Measurements from ENCODE around the gene SERPINA4. TPM values are rescaled to one million over a fixed set of nuclear protein-coding genes. Genes with fewer than 3 reads are reported as not detected.

Gene SERPINA4
- total and polyA plus RNA-seq, 2 donors (not counting 1 experiment from before 2014, with no cell fraction given): not detected

- no peak overlapping the region for H3K4me3 ChIP-seq (replicated peaks in 1 of 4; ENCODE audit: control extremely low read depth in 1 of 4, insufficient read depth in 1 of 4, low read depth in 3 of 4, low read length in 4 of 4)
- DNase-seq (ENCODE audit: low read depth in 2 of 2): no peak
- H2AFZ ChIP-seq (ENCODE audit: low read length): no peak overlapping the region
- no peak for TF ChIP-seq EZH2 (IDR thresholded peaks at IDR 0.05; ENCODE audit: low read length, missing control alignments)
- TF ChIP-seq, protein P1, sequence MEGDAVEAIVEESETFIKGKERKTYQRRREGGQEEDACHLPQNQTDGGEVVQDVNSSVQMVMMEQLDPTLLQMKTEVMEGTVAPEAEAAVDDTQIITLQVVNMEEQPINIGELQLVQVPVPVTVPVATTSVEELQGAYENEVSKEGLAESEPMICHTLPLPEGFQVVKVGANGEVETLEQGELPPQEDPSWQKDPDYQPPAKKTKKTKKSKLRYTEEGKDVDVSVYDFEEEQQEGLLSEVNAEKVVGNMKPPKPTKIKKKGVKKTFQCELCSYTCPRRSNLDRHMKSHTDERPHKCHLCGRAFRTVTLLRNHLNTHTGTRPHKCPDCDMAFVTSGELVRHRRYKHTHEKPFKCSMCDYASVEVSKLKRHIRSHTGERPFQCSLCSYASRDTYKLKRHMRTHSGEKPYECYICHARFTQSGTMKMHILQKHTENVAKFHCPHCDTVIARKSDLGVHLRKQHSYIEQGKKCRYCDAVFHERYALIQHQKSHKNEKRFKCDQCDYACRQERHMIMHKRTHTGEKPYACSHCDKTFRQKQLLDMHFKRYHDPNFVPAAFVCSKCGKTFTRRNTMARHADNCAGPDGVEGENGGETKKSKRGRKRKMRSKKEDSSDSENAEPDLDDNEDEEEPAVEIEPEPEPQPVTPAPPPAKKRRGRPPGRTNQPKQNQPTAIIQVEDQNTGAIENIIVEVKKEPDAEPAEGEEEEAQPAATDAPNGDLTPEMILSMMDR (conservative IDR thresholded peaks at IDR 0.05 in 1 of 2, IDR thresholded peaks at IDR 0.05 in 1 of 2; ENCODE audit: low read depth in 1 of 2, low read length in 2 of 2): no peak
- H3K4me1 ChIP-seq (ENCODE audit: control insufficient read depth, extremely low read depth, insufficient read depth, low read length): no peaks in the 10 kb centered on the region
- no peaks in the 10 kb centered on the region for H3K27me3 ChIP-seq (ENCODE audit: control insufficient read depth, insufficient read depth, low read length)
- H3K4me2 ChIP-seq (ENCODE audit: extremely low read depth, insufficient read depth, low read length): no peak overlapping the region
- no peaks in the 10 kb centered on the region for H3K9me3 ChIP-seq (ENCODE audit: control insufficient read depth, insufficient read depth, low read depth, low read length)
- H4K20me1 ChIP-seq (ENCODE audit: control insufficient read depth, extremely low read depth, insufficient read depth, low read length): no peaks in the 10 kb centered on the region
- no peak overlapping the region for H3K27ac ChIP-seq (ENCODE audit: insufficient read depth, low read length)
- H3K79me2 ChIP-seq (ENCODE audit: control insufficient read depth, insufficient read depth, low read length): no peaks in the 10 kb centered on the region
- no peaks in the 10 kb centered on the region for H3K36me3 ChIP-seq (ENCODE audit: control insufficient read depth, insufficient read depth, low read length)
- H3K9ac ChIP-seq (ENCODE audit: insufficient read depth, low read length): no peak overlapping the region
Measured at GRCh38 chr14:94544726-94545125, 16.5 kb upstream of the SERPINA4 start.

GRCh38 chr14:94545131-94545841 lies 16.0 kb upstream of the SERPINA4 start:
- TF ChIP-seq, protein P1 (conservative IDR thresholded peaks at IDR 0.05 in 1 of 2, IDR thresholded peaks at IDR 0.05 in 1 of 2; ENCODE audit: low read depth in 1 of 2, low read length in 2 of 2): no peak
- TF ChIP-seq EZH2 (IDR thresholded peaks at IDR 0.05; ENCODE audit: low read length, missing control alignments): no peak
- Histone ChIP-seq H3K9ac (ENCODE audit: insufficient read depth, low read length) (no peak overlapping the region), H3K9me3 (ENCODE audit: control insufficient read depth, insufficient read depth, low read depth, low read length) (no peaks in the 10 kb centered on the region), H3K27ac (ENCODE audit: insufficient read depth, low read length) (no peak overlapping the region), H3K4me3 (replicated peaks in 1 of 4; ENCODE audit: control extremely low read depth in 1 of 4, insufficient read depth in 1 of 4, low read depth in 3 of 4, low read length in 4 of 4) (no peak overlapping the region), H3K36me3 (ENCODE audit: control insufficient read depth, insufficient read depth, low read length) (no peaks in the 10 kb centered on the region), H3K79me2 (ENCODE audit: control insufficient read depth, insufficient read depth, low read length) (no peaks in the 10 kb centered on the region), H3K4me2 (ENCODE audit: extremely low read depth, insufficient read depth, low read length) (no peak overlapping the region), H4K20me1 (ENCODE audit: control insufficient read depth, extremely low read depth, insufficient read depth, low read length) (no peaks in the 10 kb centered on the region), H2AFZ (ENCODE audit: low read length) (no peak overlapping the region), H3K27me3 (ENCODE audit: control insufficient read depth, insufficient read depth, low read length) (no peaks in the 10 kb centered on the region), H3K4me1 (ENCODE audit: control insufficient read depth, extremely low read depth, insufficient read depth, low read length) (no peaks in the 10 kb centered on the region)
- DNase-seq (ENCODE audit: low read depth in 2 of 2): peak in 1 of 2 donors; percentile 35

DNA sequence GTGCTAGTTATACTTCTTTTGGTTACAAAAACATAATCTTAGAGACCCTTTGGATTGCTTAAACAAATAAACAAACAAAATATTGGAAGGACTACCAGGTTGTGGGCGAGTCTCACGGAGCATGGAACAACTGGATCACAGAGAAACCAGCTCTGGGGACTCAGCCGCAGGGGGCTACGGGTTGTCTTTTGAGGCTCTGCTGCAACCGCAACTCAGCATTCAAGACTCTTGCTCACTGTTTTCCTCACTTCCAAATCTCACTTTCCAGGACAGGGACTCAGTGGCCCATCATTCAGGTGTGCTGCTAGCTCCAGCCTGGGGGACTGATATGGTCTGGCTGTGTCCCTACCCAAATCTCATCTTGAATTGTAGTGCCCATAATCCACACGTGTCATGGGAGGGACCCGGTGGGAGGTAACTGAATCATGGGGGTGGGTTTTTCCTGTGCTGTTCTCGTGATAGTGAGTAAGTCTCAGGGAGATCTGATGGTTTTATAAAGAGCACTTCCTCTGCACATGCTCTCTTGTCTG lies 14.0 kb upstream of the SERPINA4 start:
- no peaks in the 10 kb centered on the region for H3K36me3 ChIP-seq (ENCODE audit: control insufficient read depth, insufficient read depth, low read length)
- no peaks in the 10 kb centered on the region for H4K20me1 ChIP-seq (ENCODE audit: control insufficient read depth, extremely low read depth, insufficient read depth, low read length)
- H3K9me3 ChIP-seq (ENCODE audit: control insufficient read depth, insufficient read depth, low read depth, low read length): no peaks in the 10 kb centered on the region
- DNase-seq (ENCODE audit: low read depth in 2 of 2): no peak
- no peak overlapping the region for H2AFZ ChIP-seq (ENCODE audit: low read length)
- no peaks in the 10 kb centered on the region for H3K79me2 ChIP-seq (ENCODE audit: control insufficient read depth, insufficient read depth, low read length)
- no peaks in the 10 kb centered on the region for H3K27me3 ChIP-seq (ENCODE audit: control insufficient read depth, insufficient read depth, low read length)
- no peak overlapping the region for H3K27ac ChIP-seq (ENCODE audit: insufficient read depth, low read length)
- H3K9ac ChIP-seq (ENCODE audit: insufficient read depth, low read length): no peak overlapping the region
- TF ChIP-seq, protein P1 (conservative IDR thresholded peaks at IDR 0.05 in 1 of 2, IDR thresholded peaks at IDR 0.05 in 1 of 2; ENCODE audit: low read depth in 1 of 2, low read length in 2 of 2): no peak
- TF ChIP-seq EZH2 (IDR thresholded peaks at IDR 0.05; ENCODE audit: low read length, missing control alignments): no peak
- no peak overlapping the region for H3K4me3 ChIP-seq (replicated peaks in 1 of 4; ENCODE audit: control extremely low read depth in 1 of 4, insufficient read depth in 1 of 4, low read depth in 3 of 4, low read length in 4 of 4)
- no peak overlapping the region for H3K4me2 ChIP-seq (ENCODE audit: extremely low read depth, insufficient read depth, low read length)
- no peaks in the 10 kb centered on the region for H3K4me1 ChIP-seq (ENCODE audit: control insufficient read depth, extremely low read depth, insufficient read depth, low read length)

Measured in fibroblast of lung (primary cell).